GM21381 (cell line): ENCODE results near the gene HMX2.

Source experiments
- ATAC-seq: cut with Tn5 transposase; IDR thresholded peaks from one replicate; pipeline ENCODE4 v1.9.1; 2021; ENCODE audit warnings: mild to moderate bottlenecking, moderate library complexity; ENCODE audit not compliant: unreplicated experiment

HMX2 gene

GRCh38 chr10:123147635-123148413 is at the start of gene HMX2:
Gene HMX2 (plus strand): TSS chr10:123148136. CDS start chr10:123148379, 243 bp downstream.
- ATAC-seq = no peak

GRCh38 chr10:123100030-123100762 is 47.7 kb upstream of the HMX2 start:
- no peak for ATAC-seq

- no peak for ATAC-seq
Measured at GRCh38 chr10:123101872-123102271, 46.1 kb upstream of the HMX2 start.

GRCh38 chr10:123102673-123103072 is 45.3 kb upstream of the HMX2 start:
- ATAC-seq = no peak

GRCh38 chr10:123103944-123104343 is 44.0 kb upstream of the HMX2 start:
- ATAC-seq = no peak

GRCh38 chr10:123109466-123109865 is 38.5 kb upstream of the HMX2 start:
- no peak for ATAC-seq

- no peak for ATAC-seq
Measured at GRCh38 chr10:123117644-123118417, 30.1 kb upstream of the HMX2 start.

GRCh38 chr10:123119081-123119480 is 28.9 kb upstream of the HMX2 start:
- no peak for ATAC-seq

GRCh38 chr10:123126246-123126645 is 21.7 kb upstream of the HMX2 start:
- no peak for ATAC-seq

GRCh38 chr10:123129618-123130271 is 18.2 kb upstream of the HMX2 start:
- no peak for ATAC-seq

GRCh38 chr10:123132576-123133477 is 15.1 kb upstream of the HMX2 start:
- ATAC-seq = no peak

GRCh38 chr10:123133541-123134342 is 14.2 kb upstream of the HMX2 start:
- ATAC-seq = no peak

- ATAC-seq = no peak
Measured at GRCh38 chr10:123134343-123134914, 13.5 kb upstream of the HMX2 start.

GRCh38 chr10:123134915-123135414 is 13.0 kb upstream of the HMX2 start:
- ATAC-seq = no peak

GRCh38 chr10:123135415-123136141 is 12.4 kb upstream of the HMX2 start, which contains the start of gene HMX3:
Gene HMX3 (plus strand): TSS chr10:123135970. CDS start chr10:123136051, 81 bp downstream.
- no peak for ATAC-seq

GRCh38 chr10:123136221-123136805 is 11.6 kb upstream of the HMX2 start:
- ATAC-seq = no peak
